Naive thymus-derived CD4-positive, alpha-beta T cell (primary cell): ENCODE data around the gene CDC42EP1. TPM values are rescaled to one million over a fixed set of nuclear protein-coding genes. Genes with fewer than 3 reads are reported as not detected.

Experiments
- ATAC-seq: fragments of 150-1000 bp; cut with Tn5 transposase; 2 replicates; pipeline ENCODE4 v1.10.0; 2021; ENCODE audit warnings: mild to moderate bottlenecking, moderate library complexity
- CTCF ChIA-PET: fragments of 350-600 bp; sonication (Branson Sonifier 250); formaldehyde crosslinking; loops from one replicate; lab custom pipeline; 2021; ENCODE audit warnings: antibody characterized with exemption; lab: Charles Lee
- POLR2A ChIA-PET: fragments of 350-600 bp; sonication (Branson Sonifier 250); formaldehyde crosslinking; loops from one replicate; lab custom pipeline; 2021; ENCODE audit warnings: antibody characterized with exemption, inconsistent platforms; lab: Charles Lee
- DNase-seq, 9 donors: peaks; one replicate each; pipeline versions ENCODE4 v3.0.0 to v3.0.0-alpha.2; 2020 to 2022; ENCODE audit warnings: mixed read lengths in 1 of 9
- H3K27ac ChIP-seq: one replicate; pipeline ENCODE4 v1.7.0; 2013; ENCODE audit warnings: mild to moderate bottlenecking, low read depth, low read length, moderate library complexity
- H3K27me3 ChIP-seq, 2 donors: one replicate each; pipeline ENCODE4 v1.7.0; 2013; ENCODE audit warnings: low read length in 2 of 2, mild to moderate bottlenecking in 2 of 2, moderate library complexity in 2 of 2; ENCODE audit not compliant: control insufficient read depth in 2 of 2, insufficient read depth in 2 of 2
- H3K36me3 ChIP-seq, 3 experiments: 1 replicate in 2 of 3; 2 replicates in 1 of 3; pipeline ENCODE4 v1.7.0; 2013; ENCODE audit warnings: low read length in 3 of 3, mild to moderate bottlenecking in 3 of 3, moderate library complexity in 1 of 3; ENCODE audit not compliant: insufficient read depth in 3 of 3, control insufficient read depth in 2 of 3
- H3K4me1 ChIP-seq, 2 donors: one replicate each; pipeline ENCODE4 v1.7.0; 2013; ENCODE audit warnings: low read length in 2 of 2, mild to moderate bottlenecking in 2 of 2, moderate library complexity in 1 of 2; ENCODE audit not compliant: control insufficient read depth in 2 of 2, insufficient read depth in 2 of 2
- H3K4me3 ChIP-seq: 2 replicates; pipeline ENCODE4 v1.7.0; 2013; ENCODE audit warnings: mild to moderate bottlenecking, low read length
- H3K9me3 ChIP-seq, 3 experiments: 1 replicate in 2 of 3; 2 replicates in 1 of 3; pipeline ENCODE4 v1.7.0; 2013; ENCODE audit warnings: low read length in 3 of 3; ENCODE audit not compliant: control insufficient read depth in 2 of 3
- H3K27ac Mint-ChIP-seq, 9 donors: one replicate each; pipeline ENCODE4 v1.8.0; 2020 to 2022; ENCODE audit warnings: mixed read lengths in 9 of 9, mild to moderate bottlenecking in 8 of 9, moderate library complexity in 5 of 9, inconsistent platforms in 2 of 9
- H3K27me3 Mint-ChIP-seq, 5 donors: one replicate each; pipeline ENCODE4 v1.8.0; 2021 to 2022; ENCODE audit warnings: mixed read lengths in 5 of 5, mild to moderate bottlenecking in 1 of 5
- H3K36me3 Mint-ChIP-seq, 5 donors: one replicate each; pipeline ENCODE4 v1.8.0; 2020 to 2022; ENCODE audit warnings: mixed read lengths in 5 of 5, mild to moderate bottlenecking in 3 of 5, inconsistent platforms in 1 of 5
- H3K4me1 Mint-ChIP-seq, 7 donors: one replicate each; pipeline ENCODE4 v1.8.0; 2020 to 2022; ENCODE audit warnings: mixed read lengths in 7 of 7, mild to moderate bottlenecking in 3 of 7, inconsistent platforms in 1 of 7
- H3K4me3 Mint-ChIP-seq, 10 donors: one replicate each; pipeline ENCODE4 v1.8.0; 2020 to 2022; ENCODE audit warnings: mild to moderate bottlenecking in 10 of 10, mixed read lengths in 10 of 10, moderate library complexity in 6 of 10, inconsistent platforms in 2 of 10
- H3K9me3 Mint-ChIP-seq, 11 donors: one replicate each; pipeline ENCODE4 v1.8.0; 2020 to 2022; ENCODE audit warnings: mixed read lengths in 11 of 11, mild to moderate bottlenecking in 4 of 11, inconsistent platforms in 1 of 11, moderate library complexity in 1 of 11
- intact Hi-C, 2 donors: fragments of 100-400 bp; cut with micrococcal nuclease; formaldehyde crosslinking; loops; one replicate each; pipeline ENCODE4 v1.15.1; 2023
- polyA plus RNA-seq, 2 donors: library from polyadenylated mRNA; unstranded; fragments of 300-500 nt; fragmentation: Illumina TruSeq; gene quantifications; one replicate each; pipeline ENCODE4 v1.2.3, GENCODE V29; 2021
- total RNA-seq, 6 experiments: library from RNA in 5 of 6; stranded (reverse) in 5 of 6; gene quantifications; 1 replicate in 5 of 6; 2 replicates in 1 of 6; pipeline ENCODE4 v1.2.3 and lab custom pipeline; 2021 to 2026

Gene CDC42EP1
- total and polyA plus RNA-seq, 7 experiments from 2014 or later, result 0.27 to 1.6 (median 0.62) TPM; not detected in 3

DNA sequence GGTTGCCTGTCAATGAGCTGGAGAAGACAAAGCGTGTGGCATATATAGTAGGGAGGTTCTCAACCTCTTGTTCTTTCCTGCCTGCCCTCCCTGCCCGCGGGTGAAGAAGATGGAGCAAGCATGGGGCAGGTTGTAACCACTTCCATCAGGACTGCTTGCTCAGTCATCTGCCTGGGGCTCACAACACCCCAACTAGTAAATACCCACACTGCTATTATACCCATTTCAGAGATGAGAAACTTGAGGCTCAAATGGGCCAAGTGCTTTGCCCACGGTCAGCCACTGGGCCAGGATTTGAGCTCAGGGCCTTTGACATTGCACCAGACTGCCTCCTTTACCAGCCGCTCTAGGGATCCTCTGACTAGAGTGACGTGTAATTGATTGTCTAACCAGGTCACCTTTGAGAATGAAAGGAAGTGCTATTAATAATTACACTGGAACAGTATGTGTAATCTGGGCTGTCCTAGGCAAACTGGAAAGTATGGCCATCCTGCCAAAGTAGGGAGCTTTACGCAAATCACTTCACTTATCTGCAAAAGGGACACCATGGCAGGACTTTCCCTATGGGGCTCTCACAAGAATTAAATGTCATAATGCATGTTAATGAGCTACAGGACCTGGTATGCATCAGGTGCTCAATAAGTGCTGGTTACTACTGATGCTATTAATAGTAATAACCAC, 2.8 kb upstream of the CDC42EP1 start:
- peaks cover 10 to 14% of the 10 kb centered on the region in 2 donors for H3K27me3 ChIP-seq
- no peak overlapping the region for H3K4me3 ChIP-seq
- Mint-ChIP-seq H3K4me1 (peaks cover 8 to 20% (median 13%) of the 10 kb centered on the region in 7 donors), H3K27ac (no peak overlapping the region), H3K4me3 (peak overlapping the region in 1 of 10 donors; percentile 64), H3K9me3 (peaks cover 0 to 5% (median 0%) of the 10 kb centered on the region in 11 donors), H3K36me3 (peaks cover 0 to 3% (median 0%) of the 10 kb centered on the region in 5 donors), H3K27me3 (peaks cover 26 to 71% (median 31%) of the 10 kb centered on the region in 5 donors)
- intact Hi-C loops, result no loop called here
- ATAC-seq (no peak), DNase-seq (no peak)
- H3K9me3 ChIP-seq, result no peaks in the 10 kb centered on the region
- no peaks in the 10 kb centered on the region for H3K36me3 ChIP-seq
- no peak overlapping the region for H3K27ac ChIP-seq
- H3K4me1 ChIP-seq, result peaks cover 13 to 14% of the 10 kb centered on the region in 2 donors
- CTCF ChIA-PET, result interaction anchor here (1.0 to 4.8 kb wide), 5 partner anchors 9 to 35 kb away, joined by 3 to 22 read pairs (median 8); no protein-coding TSS in a partner anchor
- POLR2A ChIA-PET, result no interaction called here

DNA sequence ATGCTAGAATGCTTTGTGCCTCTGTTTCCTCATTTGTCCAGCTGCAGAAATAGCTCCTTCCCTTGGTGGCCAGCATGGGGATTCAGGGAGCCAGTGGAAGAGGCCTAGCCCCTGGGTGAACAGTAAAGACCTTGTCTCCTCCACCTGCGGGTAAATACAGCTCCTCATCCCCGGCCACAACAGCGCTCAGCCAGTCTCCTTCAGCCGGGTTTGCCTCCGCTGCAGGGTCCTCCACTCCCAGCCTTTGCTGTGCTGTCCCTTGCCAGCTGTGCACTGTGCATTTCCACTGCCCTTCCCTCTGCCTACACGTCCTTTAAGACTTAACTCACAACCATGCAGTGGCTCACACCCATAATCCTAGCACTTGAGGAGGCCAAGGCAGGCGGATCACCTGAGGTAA, 1.5 kb upstream of the CDC42EP1 start:
- ATAC-seq (no peak), DNase-seq (no peak)
- intact Hi-C loops, result no loop called here
- Mint-ChIP-seq H3K27me3 (peaks cover 29 to 77% (median 40%) of the 10 kb centered on the region in 5 donors), H3K27ac (no peak overlapping the region), H3K36me3 (peaks cover 0 to 3% (median 0%) of the 10 kb centered on the region in 5 donors), H3K4me3 (peak overlapping the region in 2 of 10 donors; percentile 9 to 73), H3K9me3 (peaks cover 0 to 5% (median 0%) of the 10 kb centered on the region in 11 donors), H3K4me1 (peaks cover 8 to 21% (median 19%) of the 10 kb centered on the region in 7 donors)
- Histone ChIP-seq H3K9me3 (no peaks in the 10 kb centered on the region), H3K27ac (no peak overlapping the region), H3K4me1 (peaks cover 13 to 14% of the 10 kb centered on the region in 2 donors), H3K27me3 (peaks cover 11 to 14% of the 10 kb centered on the region in 2 donors), H3K4me3 (no peak overlapping the region), H3K36me3 (no peaks in the 10 kb centered on the region)
- CTCF ChIA-PET, result interaction anchor here (0.6 to 4.8 kb wide), 4 partner anchors 8 to 34 kb away, joined by 3 to 22 read pairs (median 6); no protein-coding TSS in a partner anchor
- POLR2A ChIA-PET, result no interaction called here

DNA sequence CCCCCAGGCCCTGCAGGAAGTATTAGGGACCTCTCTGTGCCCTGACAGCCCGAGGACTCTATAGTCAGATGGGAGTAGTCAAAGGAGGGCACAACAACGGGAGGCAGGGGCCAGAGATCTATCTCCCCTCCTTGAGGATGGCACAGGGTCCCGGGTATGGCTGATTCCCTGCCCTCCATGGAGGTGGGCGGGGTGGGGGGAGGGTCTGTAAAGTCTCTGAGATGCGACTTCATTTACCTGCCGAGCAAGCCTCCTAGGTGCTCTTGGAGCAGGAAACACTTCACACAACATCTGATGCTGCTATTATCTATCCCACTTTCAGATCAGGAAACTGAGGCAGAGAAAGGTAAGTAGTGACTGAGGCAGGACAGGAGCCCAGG, 769 bp upstream of the CDC42EP1 start:
- peaks cover 11 to 14% of the 10 kb centered on the region in 2 donors for H3K27me3 ChIP-seq
- H3K27me3 Mint-ChIP-seq, result peaks cover 25 to 80% (median 37%) of the 10 kb centered on the region in 5 donors
- ChIA-PET POLR2A (no interaction called here), CTCF (interaction anchor here (1.0 to 1.1 kb wide), 2 partner anchors 21 to 33 kb away, joined by 3 read pairs; no protein-coding TSS in a partner anchor)
- no peak overlapping the region for H3K27ac ChIP-seq
- no peaks in the 10 kb centered on the region for H3K9me3 ChIP-seq
- H3K4me1 ChIP-seq, result peaks cover 13 to 14% of the 10 kb centered on the region in 2 donors
- peaks cover 8 to 24% (median 20%) of the 10 kb centered on the region in 7 donors for H3K4me1 Mint-ChIP-seq
- H3K36me3 ChIP-seq, result no peaks in the 10 kb centered on the region
- H3K9me3 Mint-ChIP-seq, result peaks cover 0 to 5% (median 0%) of the 10 kb centered on the region in 11 donors
- peak overlapping the region in 1 of 9 donors; percentile 25 for H3K27ac Mint-ChIP-seq
- no peak overlapping the region for H3K4me3 ChIP-seq
- DNase-seq (no peak), ATAC-seq (no peak)
- intact Hi-C loops, result no loop called here
- H3K4me3 Mint-ChIP-seq, result peak overlapping the region in 8 of 10 donors; percentile 30 to 73 (median 59)
- peaks cover 0 to 3% (median 0%) of the 10 kb centered on the region in 5 donors for H3K36me3 Mint-ChIP-seq

DNA sequence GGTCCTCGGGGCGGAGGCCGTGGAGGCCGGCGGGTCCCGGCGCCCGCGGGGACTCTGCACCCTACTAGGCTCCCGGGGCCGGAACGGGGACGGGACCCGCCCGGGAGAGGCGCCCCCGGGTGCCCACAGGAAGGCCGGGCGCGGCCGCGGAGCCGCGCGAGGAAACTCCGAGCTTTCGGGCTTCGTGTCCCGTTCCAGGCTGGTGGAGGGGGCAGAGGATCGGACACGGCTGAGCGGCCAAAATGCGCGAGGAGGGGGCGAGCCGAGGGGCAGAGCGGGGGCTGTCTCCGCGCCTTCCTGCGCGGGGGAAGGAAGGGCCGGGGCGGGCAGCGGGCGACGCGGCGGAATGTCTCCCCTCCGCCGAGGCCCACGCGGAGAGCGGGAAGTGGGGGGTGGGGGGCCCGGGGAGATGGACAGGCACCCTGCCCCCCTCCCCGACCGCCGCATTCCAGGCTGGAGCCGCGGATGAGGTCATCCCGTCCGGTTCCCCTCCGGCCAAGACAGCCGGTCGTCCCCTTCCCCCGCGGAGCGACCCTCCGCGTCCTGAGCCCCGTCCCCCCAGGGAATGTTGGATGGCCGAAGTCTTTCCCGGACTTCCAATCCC, 430 bp downstream of the CDC42EP1 start:
- H3K4me1 ChIP-seq, result peaks cover 14 to 15% of the 10 kb centered on the region in 2 donors
- Mint-ChIP-seq H3K4me3 (peak overlapping the region in 8 of 10 donors; percentile 57 to 87 (median 72)), H3K27ac (no peak overlapping the region), H3K4me1 (peaks cover 8 to 22% (median 20%) of the 10 kb centered on the region in 7 donors), H3K27me3 (peaks cover 25 to 76% (median 37%) of the 10 kb centered on the region in 5 donors), H3K36me3 (peaks cover 0 to 3% (median 0%) of the 10 kb centered on the region in 5 donors), H3K9me3 (peaks cover 0 to 3% (median 0%) of the 10 kb centered on the region in 11 donors)
- peaks cover 11 to 14% of the 10 kb centered on the region in 2 donors for H3K27me3 ChIP-seq
- intact Hi-C loops, result loop anchor here (1.0 to 10.0 kb wide), 2 partner anchors 21 to 76 kb away; partner anchors contain the start of gene MFNG (in 1 of the 2)
- POLR2A ChIA-PET, result interaction anchor here (1.0 kb wide), 1 partner anchor 16 kb away, joined by 3 read pairs; no protein-coding TSS in a partner anchor
- H3K27ac ChIP-seq, result no peak overlapping the region
- H3K36me3 ChIP-seq, result no peaks in the 10 kb centered on the region
- H3K9me3 ChIP-seq, result no peaks in the 10 kb centered on the region
- DNase-seq (peak in 1 of 9 donors; percentile 3), ATAC-seq (no peak)
- no peak overlapping the region for H3K4me3 ChIP-seq
- CTCF ChIA-PET, result interaction anchor here (0.7 to 8.7 kb wide), 3 partner anchors 14 to 43 kb away, joined by 3 to 147 read pairs (median 3); no protein-coding TSS in a partner anchor

DNA sequence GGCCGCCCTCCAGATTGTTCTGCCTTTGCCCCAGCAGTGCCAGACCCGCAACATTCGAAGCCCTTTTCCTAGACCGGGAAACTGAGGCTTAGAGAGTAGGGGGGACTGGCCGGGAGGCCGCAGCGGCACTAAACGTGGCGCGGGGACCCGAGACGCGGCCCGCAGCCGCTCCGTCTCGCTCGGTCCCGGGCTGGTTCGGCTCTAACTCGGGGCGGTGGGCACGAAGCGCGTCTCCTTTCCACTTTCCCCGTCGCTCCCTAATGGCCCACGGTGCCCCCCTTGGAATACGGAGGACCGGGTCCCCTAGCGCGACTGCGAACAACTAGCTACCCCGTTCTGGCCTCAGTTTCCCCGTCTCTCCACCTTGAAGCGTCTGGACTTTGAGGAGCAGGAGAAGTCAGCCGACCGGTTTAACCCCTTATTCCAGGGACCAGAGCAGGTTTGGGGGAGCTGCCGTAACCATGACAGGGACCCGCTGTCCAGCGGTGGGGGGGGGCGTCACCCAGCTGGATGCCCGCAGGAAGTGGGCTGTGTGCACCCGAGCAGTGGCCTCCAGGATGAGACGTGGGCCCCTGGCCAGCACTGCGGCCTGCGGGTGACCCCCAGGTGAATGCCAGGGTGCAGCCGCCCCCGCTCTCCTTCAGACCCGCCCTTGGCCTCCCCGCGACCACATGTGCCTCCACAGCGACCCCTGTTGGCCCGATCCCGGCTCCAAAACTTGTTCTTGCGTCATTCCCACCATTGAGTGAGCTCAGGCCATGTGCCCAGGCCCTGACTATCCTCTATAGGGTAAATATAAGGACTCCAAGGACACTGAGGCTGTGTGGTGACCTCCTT, 1.1 kb downstream of the CDC42EP1 start:
- Histone ChIP-seq H3K36me3 (no peaks in the 10 kb centered on the region), H3K27ac (no peak overlapping the region), H3K27me3 (peaks cover 11 to 14% of the 10 kb centered on the region in 2 donors), H3K4me1 (peaks cover 21 to 22% of the 10 kb centered on the region in 2 donors), H3K4me3 (no peak overlapping the region), H3K9me3 (no peaks in the 10 kb centered on the region)
- DNase-seq (peak; percentile 28 to 83 (median 66)), ATAC-seq (peak; percentile 83)
- Mint-ChIP-seq H3K27me3 (peaks cover 25 to 70% (median 31%) of the 10 kb centered on the region in 5 donors), H3K36me3 (peaks cover 0 to 3% (median 0%) of the 10 kb centered on the region in 5 donors), H3K27ac (peak overlapping the region in 1 of 9 donors; percentile 78), H3K4me3 (peak overlapping the region; percentile 48 to 87 (median 78)), H3K4me1 (peaks cover 12 to 28% (median 22%) of the 10 kb centered on the region in 7 donors), H3K9me3 (no peaks in the 10 kb centered on the region)
- intact Hi-C loops, result loop anchor here (1.0 to 10.0 kb wide), 2 partner anchors 22 to 77 kb away; partner anchors contain the start of gene MFNG (in 1 of the 2)
- ChIA-PET CTCF (interaction anchor here (1.0 to 8.7 kb wide), 5 partner anchors 21 to 91 kb away, joined by 3 to 147 read pairs (median 3); no protein-coding TSS in a partner anchor), POLR2A (interaction anchor here (1.0 to 1.3 kb wide), 3 partner anchors 14 to 23 kb away, joined by 3 to 4 read pairs (median 4); no protein-coding TSS in a partner anchor)
